HG03097 (cell line): Measurements from ENCODE around the gene ATP11A.
"Not testable (repeated sequence)": the region's sequence is repeated elsewhere in the genome, so short reads cannot be mapped to it uniquely, and the experiment has no call there.

Experiments used
- ATAC-seq: cut with Tn5 transposase; IDR thresholded peaks from one replicate; pipeline ENCODE4 v1.9.1; 2021; ENCODE audit not compliant: unreplicated experiment, low FRiP score

ATP11A gene

GRCh38 chr13:112669881-112670499 is 19.8 kb upstream of the ATP11A start:
- ATAC-seq = no peak

- ATAC-seq = no peak
Observed at GRCh38 chr13:112670864-112671263, 19.0 kb upstream of the ATP11A start.

- ATAC-seq = no peak
Observed at GRCh38 chr13:112671359-112671758, 18.5 kb upstream of the ATP11A start.

GRCh38 chr13:112672651-112673284 is 17.1 kb upstream of the ATP11A start:
- no peak for ATAC-seq

GRCh38 chr13:112674412-112675365 is 15.1 kb upstream of the ATP11A start:
- no peak for ATAC-seq

GRCh38 chr13:112675366-112675756 is 14.5 kb upstream of the ATP11A start:
- no peak for ATAC-seq

- not testable (repeated sequence) for ATAC-seq
Observed at GRCh38 chr13:112677421-112677962, 12.3 kb upstream of the ATP11A start.

GRCh38 chr13:112679381-112679780 is 10.5 kb upstream of the ATP11A start:
- no peak for ATAC-seq

GRCh38 chr13:112679932-112680677 is 9.7 kb upstream of the ATP11A start:
- no peak for ATAC-seq

- ATAC-seq = no peak
Observed at GRCh38 chr13:112680741-112681360, 9.0 kb upstream of the ATP11A start.

- no peak for ATAC-seq
Observed at GRCh38 chr13:112683581-112683980, 6.3 kb upstream of the ATP11A start.

- ATAC-seq = no peak
Observed at GRCh38 chr13:112684071-112684845, 5.6 kb upstream of the ATP11A start.

GRCh38 chr13:112685189-112685805 is 4.5 kb upstream of the ATP11A start:
- ATAC-seq = not testable (repeated sequence)

- no peak for ATAC-seq
Observed at GRCh38 chr13:112685896-112686295, 3.9 kb upstream of the ATP11A start.

GRCh38 chr13:112686364-112686763 is 3.5 kb upstream of the ATP11A start:
- no peak for ATAC-seq

GRCh38 chr13:112686987-112687386 is 2.9 kb upstream of the ATP11A start:
- no peak for ATAC-seq

GRCh38 chr13:112687836-112688559 is 1.8 kb upstream of the ATP11A start:
- ATAC-seq = no peak
